ENCODE measurements around the gene IQGAP1. TPM values are rescaled to one million over a fixed set of nuclear protein-coding genes. Genes with fewer than 3 reads are reported as not detected.

IQGAP1 gene
- total RNA-seq, 4 donors from 2014 or later, result 162 to 334 (median 168) TPM

DNA sequence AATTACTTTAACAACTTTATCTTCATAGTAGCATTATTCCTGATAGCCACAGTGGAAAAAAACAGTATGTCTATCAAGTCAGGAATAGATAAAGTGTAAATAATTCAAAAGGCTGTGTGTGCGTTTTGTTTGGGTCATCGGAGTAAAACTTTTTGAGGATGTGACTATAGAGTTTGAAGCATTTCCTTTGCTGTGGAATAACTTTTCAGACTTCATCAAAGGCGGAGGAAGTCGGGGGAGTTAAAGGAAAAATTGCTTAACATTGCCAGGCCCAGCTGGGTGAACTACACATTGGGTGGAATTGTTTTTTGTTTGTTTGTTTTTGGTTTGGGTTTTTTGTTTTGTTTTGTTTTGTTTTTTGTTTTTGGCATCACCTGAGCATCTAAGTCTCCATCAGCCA lies 71.3 kb downstream of the IQGAP1 start:
- TF ChIP-seq, protein P1, sequence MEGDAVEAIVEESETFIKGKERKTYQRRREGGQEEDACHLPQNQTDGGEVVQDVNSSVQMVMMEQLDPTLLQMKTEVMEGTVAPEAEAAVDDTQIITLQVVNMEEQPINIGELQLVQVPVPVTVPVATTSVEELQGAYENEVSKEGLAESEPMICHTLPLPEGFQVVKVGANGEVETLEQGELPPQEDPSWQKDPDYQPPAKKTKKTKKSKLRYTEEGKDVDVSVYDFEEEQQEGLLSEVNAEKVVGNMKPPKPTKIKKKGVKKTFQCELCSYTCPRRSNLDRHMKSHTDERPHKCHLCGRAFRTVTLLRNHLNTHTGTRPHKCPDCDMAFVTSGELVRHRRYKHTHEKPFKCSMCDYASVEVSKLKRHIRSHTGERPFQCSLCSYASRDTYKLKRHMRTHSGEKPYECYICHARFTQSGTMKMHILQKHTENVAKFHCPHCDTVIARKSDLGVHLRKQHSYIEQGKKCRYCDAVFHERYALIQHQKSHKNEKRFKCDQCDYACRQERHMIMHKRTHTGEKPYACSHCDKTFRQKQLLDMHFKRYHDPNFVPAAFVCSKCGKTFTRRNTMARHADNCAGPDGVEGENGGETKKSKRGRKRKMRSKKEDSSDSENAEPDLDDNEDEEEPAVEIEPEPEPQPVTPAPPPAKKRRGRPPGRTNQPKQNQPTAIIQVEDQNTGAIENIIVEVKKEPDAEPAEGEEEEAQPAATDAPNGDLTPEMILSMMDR (IDR thresholded peaks at IDR 0.05), result no peak
- TF ChIP-seq POLR2A (IDR thresholded peaks at IDR 0.05), result no peak
- Histone ChIP-seq H3K4me3 (no peak overlapping the region), H3K4me1 (no peaks in the 10 kb centered on the region), H3K27ac (no peak overlapping the region), H3K27me3 (no peaks in the 10 kb centered on the region), H3K36me3 (peaks cover 0 to 72% (median 19%) of the 10 kb centered on the region in 3 donors), H3K9me3 (no peaks in the 10 kb centered on the region)
- DNase-seq, result no peak

DNA sequence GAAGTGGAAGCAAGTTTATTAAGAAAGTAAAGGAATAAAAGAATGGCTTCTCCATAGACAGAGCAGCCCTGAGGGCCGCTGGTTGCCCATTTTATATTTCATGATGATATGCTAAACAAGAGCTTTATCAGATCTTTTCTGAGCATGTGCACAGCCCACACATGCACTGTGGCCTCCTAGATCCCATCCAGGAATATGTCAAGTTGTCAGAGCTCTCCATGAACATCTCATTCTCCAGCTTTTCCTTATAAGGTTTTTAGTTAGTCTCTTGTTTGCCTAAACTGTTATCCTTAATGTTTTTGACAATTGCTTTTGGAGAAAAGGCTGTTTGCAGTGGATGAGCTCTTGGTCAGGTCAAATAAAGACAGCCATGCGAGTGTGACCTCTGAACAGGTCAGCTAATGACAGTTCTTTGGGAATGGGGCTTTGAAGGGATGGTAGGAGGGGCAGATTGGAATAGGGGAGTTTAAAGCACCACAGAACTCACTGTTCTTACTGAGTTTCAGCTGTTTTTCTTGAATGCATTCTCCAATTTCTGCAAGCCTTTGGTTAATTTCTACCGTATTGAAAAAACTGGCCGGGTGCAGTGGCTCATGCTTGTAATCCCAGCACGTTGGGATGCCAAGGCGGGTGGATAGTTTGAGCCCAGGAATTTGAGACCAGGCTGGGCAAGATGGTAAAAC lies 72.2 kb downstream of the IQGAP1 start:
- Histone ChIP-seq H3K27ac (no peak overlapping the region), H3K36me3 (peaks cover 0 to 72% (median 14%) of the 10 kb centered on the region in 3 donors), H3K4me3 (no peak overlapping the region), H3K27me3 (no peaks in the 10 kb centered on the region), H3K4me1 (no peaks in the 10 kb centered on the region), H3K9me3 (no peaks in the 10 kb centered on the region)
- no peak for TF ChIP-seq POLR2A (IDR thresholded peaks at IDR 0.05)
- TF ChIP-seq, protein P1 (IDR thresholded peaks at IDR 0.05), result no peak
- DNase-seq, result no peak

GRCh38 chr15:90463381-90463780 lies 75.3 kb downstream of the IQGAP1 start:
- Histone ChIP-seq H3K27ac (peak overlapping the region in 1 of 4 donors; percentile 17), H3K36me3 (peaks cover 0 to 73% (median 3%) of the 10 kb centered on the region in 3 donors), H3K4me3 (no peak overlapping the region), H3K9me3 (no peaks in the 10 kb centered on the region), H3K4me1 (no peaks in the 10 kb centered on the region), H3K27me3 (no peaks in the 10 kb centered on the region)
- TF ChIP-seq, protein P1 (IDR thresholded peaks at IDR 0.05), result no peak
- TF ChIP-seq POLR2A (IDR thresholded peaks at IDR 0.05), result no peak
- DNase-seq, result no peak

DNA sequence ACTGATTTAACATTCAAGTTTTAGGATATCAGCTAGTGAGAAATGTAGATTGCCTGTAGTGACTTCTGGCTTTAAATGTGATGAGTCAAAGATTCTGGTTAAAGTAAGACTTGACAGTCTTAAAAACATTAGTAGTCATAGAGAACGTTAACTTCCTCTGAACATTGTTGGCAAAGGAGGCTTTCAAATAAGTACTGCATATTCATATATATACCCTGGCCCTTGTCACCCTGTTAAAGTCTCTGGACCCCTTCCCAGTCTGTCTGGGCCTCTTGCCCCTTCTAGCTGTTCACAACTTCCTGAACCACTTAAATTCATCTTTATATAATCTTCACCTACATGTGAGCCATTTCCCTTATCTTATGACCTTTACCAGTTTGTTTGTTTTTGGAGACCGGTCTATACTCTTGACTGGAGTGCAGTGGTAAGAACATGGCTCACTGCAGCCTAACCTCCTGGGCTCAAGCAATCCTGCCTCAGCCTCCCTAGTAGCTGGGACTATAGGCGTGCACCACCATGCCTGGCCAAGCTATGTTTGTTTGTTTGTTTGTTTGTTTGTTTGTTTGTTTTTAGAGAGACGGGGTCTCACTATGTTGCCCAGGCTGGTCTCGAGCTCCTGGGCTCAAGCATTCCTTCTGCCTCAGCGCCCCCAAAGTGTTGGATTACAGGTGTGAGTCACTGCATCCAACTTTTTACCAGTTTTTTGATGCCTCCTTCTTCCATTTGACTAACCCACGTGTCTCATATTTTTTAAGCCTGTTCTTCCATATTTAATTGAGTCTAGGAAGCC lies 77.3 kb downstream of the IQGAP1 start:
- Histone ChIP-seq H3K4me1 (no peaks in the 10 kb centered on the region), H3K9me3 (no peaks in the 10 kb centered on the region), H3K36me3 (peaks cover 0 to 73% (median 0%) of the 10 kb centered on the region in 3 donors), H3K27me3 (no peaks in the 10 kb centered on the region), H3K27ac (no peak overlapping the region), H3K4me3 (no peak overlapping the region)
- TF ChIP-seq POLR2A (IDR thresholded peaks at IDR 0.05), result no peak
- TF ChIP-seq, protein P1 (IDR thresholded peaks at IDR 0.05), result no peak
- no peak for DNase-seq

- no peak overlapping the region for H3K4me3 ChIP-seq
- H3K27ac ChIP-seq, result no peak overlapping the region
- H3K4me1 ChIP-seq, result no peaks in the 10 kb centered on the region
- peaks cover 0 to 73% (median 0%) of the 10 kb centered on the region in 3 donors for H3K36me3 ChIP-seq
- DNase-seq, result no peak
- no peaks in the 10 kb centered on the region for H3K27me3 ChIP-seq
- TF ChIP-seq, protein P1 (IDR thresholded peaks at IDR 0.05), result no peak
- no peak for TF ChIP-seq POLR2A (IDR thresholded peaks at IDR 0.05)
- H3K9me3 ChIP-seq, result no peaks in the 10 kb centered on the region
Measured at GRCh38 chr15:90465930-90466567, 78.0 kb downstream of the IQGAP1 start.

Data from Peyer's patch (tissue), 4 donors.